ENCODE measurements around the gene IFITM2. TPM values are rescaled to one million over a fixed set of nuclear protein-coding genes. Genes with fewer than 3 reads are reported as not detected.

Gene IFITM2
- total RNA-seq, 1 experiment from 2014 or later, result 421 TPM

DNA sequence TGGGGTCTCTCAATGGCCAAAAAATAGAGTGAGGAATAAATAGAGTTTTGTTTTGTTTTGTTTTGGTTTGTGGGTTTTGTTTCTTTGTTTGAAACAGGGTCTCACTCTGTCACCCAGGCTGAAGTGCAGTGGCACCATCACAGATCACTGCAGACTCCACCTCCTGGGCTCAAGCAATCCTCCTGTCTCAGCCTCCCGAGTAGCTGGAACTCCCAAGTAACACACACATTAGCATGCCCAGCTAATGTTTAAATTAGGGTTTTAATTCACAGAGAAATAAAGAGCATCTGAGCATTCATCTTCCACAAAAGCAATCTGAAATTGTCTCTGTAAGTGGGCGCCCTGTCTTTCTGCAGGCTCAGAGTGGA lies 22.3 kb downstream of the IFITM2 start:
- no peaks in the 10 kb centered on the region; the same call in 1 of the 2 replicates for H3K4me1 ChIP-seq (ENCODE audit: insufficient read depth, low read length)
- no peak overlapping the region for H4K91ac ChIP-seq (ENCODE audit: insufficient read length, low read depth, low read length)
- H3K4ac ChIP-seq (ENCODE audit: low read depth, low read length), result no peak overlapping the region
- no peaks in the 10 kb centered on the region for H3K9me3 ChIP-seq (ENCODE audit: control insufficient read depth, low read depth, low read length)
- no peak overlapping the region for H2BK15ac ChIP-seq (ENCODE audit: low read depth, low read length)
- H2BK120ac ChIP-seq (ENCODE audit: low read depth, low read length, poor library complexity, severe bottlenecking), result no peak overlapping the region
- Mint-ChIP-seq H3K36me3 (ENCODE audit: insufficient read depth in 1 of 3, low read depth in 3 of 3) (peaks cover 4 to 38% (median 13%) of the 10 kb centered on the region in 3 experiments; a peak in 6 of 7 replicates), H3K4me1 (peaks cover 29 to 37% of the 10 kb centered on the region in 2 experiments), H3K27me3 (ENCODE audit: low read depth) (peaks cover 3% of the 10 kb centered on the region), H3K9me3 (peaks cover 21 to 25% of the 10 kb centered on the region in 2 experiments), H3K4me3 (0 out of 5 replicates have a peak overlapping the region, but pooled peaks of 1 of the 2 experiments have one; percentile 31), H3K27ac (no peak overlapping the region)
- no CpG with 5 or more reads among the region's 2 CpGs for WGBS (ENCODE audit: extremely low coverage, insufficient read length, low lambda C conversion rate)
- H3K27me3 ChIP-seq (ENCODE audit: insufficient read depth, low read length), result no peaks in the 10 kb centered on the region
- no peak overlapping the region for H2AK5ac ChIP-seq (ENCODE audit: insufficient read length, low read length)
- no peak overlapping the region for H3K4me2 ChIP-seq (ENCODE audit: insufficient read depth, insufficient read length, low read length)
- no peak overlapping the region for H3T11ph ChIP-seq (ENCODE audit: low read length)
- H4K8ac ChIP-seq (replicated peaks; ENCODE audit: insufficient read length, low read depth, low read length), result no peak overlapping the region
- H3K9ac ChIP-seq (ENCODE audit: extremely low read depth, insufficient read length, low read length), result no peak overlapping the region
- no peak overlapping the region for H3K14ac ChIP-seq (ENCODE audit: insufficient read depth, low read length)
- DNase-seq, result no peak
- no peaks in the 10 kb centered on the region for H4K20me1 ChIP-seq (ENCODE audit: control insufficient read depth, insufficient read depth, insufficient read length)
- H2AFZ ChIP-seq (ENCODE audit: low read length), result no peak overlapping the region
- H2BK20ac ChIP-seq (ENCODE audit: low read depth, low read length, poor library complexity, severe bottlenecking), result no peak overlapping the region
- TF ChIP-seq, protein P1, sequence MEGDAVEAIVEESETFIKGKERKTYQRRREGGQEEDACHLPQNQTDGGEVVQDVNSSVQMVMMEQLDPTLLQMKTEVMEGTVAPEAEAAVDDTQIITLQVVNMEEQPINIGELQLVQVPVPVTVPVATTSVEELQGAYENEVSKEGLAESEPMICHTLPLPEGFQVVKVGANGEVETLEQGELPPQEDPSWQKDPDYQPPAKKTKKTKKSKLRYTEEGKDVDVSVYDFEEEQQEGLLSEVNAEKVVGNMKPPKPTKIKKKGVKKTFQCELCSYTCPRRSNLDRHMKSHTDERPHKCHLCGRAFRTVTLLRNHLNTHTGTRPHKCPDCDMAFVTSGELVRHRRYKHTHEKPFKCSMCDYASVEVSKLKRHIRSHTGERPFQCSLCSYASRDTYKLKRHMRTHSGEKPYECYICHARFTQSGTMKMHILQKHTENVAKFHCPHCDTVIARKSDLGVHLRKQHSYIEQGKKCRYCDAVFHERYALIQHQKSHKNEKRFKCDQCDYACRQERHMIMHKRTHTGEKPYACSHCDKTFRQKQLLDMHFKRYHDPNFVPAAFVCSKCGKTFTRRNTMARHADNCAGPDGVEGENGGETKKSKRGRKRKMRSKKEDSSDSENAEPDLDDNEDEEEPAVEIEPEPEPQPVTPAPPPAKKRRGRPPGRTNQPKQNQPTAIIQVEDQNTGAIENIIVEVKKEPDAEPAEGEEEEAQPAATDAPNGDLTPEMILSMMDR (conservative IDR thresholded peaks at IDR 0.05), result no peak
- H3K23ac ChIP-seq (ENCODE audit: insufficient read length, low read depth, low read length), result no peak overlapping the region
- H3K18ac ChIP-seq (ENCODE audit: insufficient read length, low read depth, low read length), result no peak overlapping the region
- H3K79me1 ChIP-seq (ENCODE audit: insufficient read depth, low read depth, low read length, poor library complexity, severe bottlenecking), result no peaks in the 10 kb centered on the region
- no peak overlapping the region for H3K56ac ChIP-seq (ENCODE audit: insufficient read length, low read depth, low read length)
- no peaks in the 10 kb centered on the region for H3K79me2 ChIP-seq (ENCODE audit: insufficient read depth, low read length)
- H2BK5ac ChIP-seq (ENCODE audit: insufficient read length, low read length), result no peak overlapping the region
- H3K27ac ChIP-seq (ENCODE audit: insufficient read length, low read depth, low read length), result no peak overlapping the region
- no peak overlapping the region for H2BK12ac ChIP-seq (ENCODE audit: insufficient read length, low read depth, low read length)
- no peaks in the 10 kb centered on the region for H3K23me2 ChIP-seq (ENCODE audit: insufficient read length, low read depth, low read length, poor library complexity, severe bottlenecking)
- no peak overlapping the region for H4K5ac ChIP-seq (ENCODE audit: insufficient read length, low read depth, low read length)
